HPDE6-E6E7 (cell line): ENCODE results near the gene SETD1A.
A peak's percentile ranks its signal among the peaks of the same experiment; 100 is the strongest.

Experiments
- DNase-seq: peaks from one replicate; pipeline ENCODE4 v3.0.0; 2011; ENCODE audit warnings: missing footprints; ENCODE audit errors: extremely low spot score

The SETD1A gene

GRCh38 chr16:30982548-30983288 lies 25.2 kb downstream of the SETD1A start:
- no peak for DNase-seq

GRCh38 chr16:30983289-30983889 lies 25.8 kb downstream of the SETD1A start:
- no peak for DNase-seq

GRCh38 chr16:30983898-30984610 lies 26.5 kb downstream of the SETD1A start:
- no peak for DNase-seq

GRCh38 chr16:30984669-30985400 lies 27.3 kb downstream of the SETD1A start, which contains the start of gene HSD3B7:
HSD3B7 (plus strand) TSS chr16:30985207; CDS start chr16:30985659, 452 bp downstream.
- DNase-seq = peak; percentile 93

GRCh38 chr16:30985401-30986128 lies 28.0 kb downstream of the SETD1A start:
- DNase-seq = peak; percentile 92

GRCh38 chr16:30986129-30986991 lies 28.8 kb downstream of the SETD1A start:
- no peak for DNase-seq

- no peak for DNase-seq
Measured at GRCh38 chr16:30987581-30988190, 30.1 kb downstream of the SETD1A start.

GRCh38 chr16:30989469-30990047 lies 32.0 kb downstream of the SETD1A start:
- no peak for DNase-seq

GRCh38 chr16:30990105-30990504 lies 32.6 kb downstream of the SETD1A start:
- no peak for DNase-seq

GRCh38 chr16:30991052-30991451 lies 33.5 kb downstream of the SETD1A start:
- no peak for DNase-seq

GRCh38 chr16:30992276-30992780 lies 34.8 kb downstream of the SETD1A start:
- no peak for DNase-seq

- no peak for DNase-seq
Measured at GRCh38 chr16:30992931-30993816, 35.6 kb downstream of the SETD1A start.

GRCh38 chr16:30995927-30996323 lies 38.4 kb downstream of the SETD1A start:
- no peak for DNase-seq

- no peak for DNase-seq
Measured at GRCh38 chr16:30996324-30996984, 38.9 kb downstream of the SETD1A start.

- peak; percentile 85 for DNase-seq
Measured at GRCh38 chr16:30996985-30997724, 39.6 kb downstream of the SETD1A start.

- peak; percentile 91 for DNase-seq
Measured at GRCh38 chr16:30997725-30998711, 40.5 kb downstream of the SETD1A start.
